HG02852 (cell line): Measurements from ENCODE around the gene PPP2R2C.

Source experiments
- ATAC-seq: cut with Tn5 transposase; IDR thresholded peaks from one replicate; pipeline ENCODE4 v1.9.1; 2021; ENCODE audit warnings: mild to moderate bottlenecking, moderate library complexity; ENCODE audit not compliant: unreplicated experiment

Gene PPP2R2C

GRCh38 chr4:6469898-6470501 is 2.4 kb downstream of the PPP2R2C start:
- no peak for ATAC-seq

GRCh38 chr4:6469144-6469543 is 3.3 kb downstream of the PPP2R2C start:
- ATAC-seq, result no peak

- no peak for ATAC-seq
These were observed 4.0 kb downstream of the PPP2R2C start for GRCh38 chr4:6468376-6468775.

- no peak for ATAC-seq
These were observed 4.8 kb downstream of the PPP2R2C start for GRCh38 chr4:6467600-6467999.

- no peak for ATAC-seq
These were observed 5.5 kb downstream of the PPP2R2C start for GRCh38 chr4:6466756-6467381.

GRCh38 chr4:6465955-6466354 is 6.5 kb downstream of the PPP2R2C start:
- no peak for ATAC-seq

- no peak for ATAC-seq
These were observed 7.4 kb downstream of the PPP2R2C start for GRCh38 chr4:6464842-6465588.

- ATAC-seq, result no peak
These were observed 8.8 kb downstream of the PPP2R2C start for GRCh38 chr4:6463311-6464289.

- ATAC-seq, result no peak
These were observed 10.9 kb downstream of the PPP2R2C start for GRCh38 chr4:6461301-6462165.

- no peak for ATAC-seq
These were observed 11.5 kb downstream of the PPP2R2C start for GRCh38 chr4:6460876-6461275.

- no peak for ATAC-seq
These were observed 13.9 kb downstream of the PPP2R2C start for GRCh38 chr4:6458528-6458927.

GRCh38 chr4:6456450-6456849 is 16.0 kb downstream of the PPP2R2C start:
- no peak for ATAC-seq

- no peak for ATAC-seq
These were observed 18.1 kb downstream of the PPP2R2C start for GRCh38 chr4:6454112-6454910.

GRCh38 chr4:6453688-6453990 is 18.8 kb downstream of the PPP2R2C start:
- no peak for ATAC-seq

GRCh38 chr4:6452897-6453687 is 19.3 kb downstream of the PPP2R2C start:
- ATAC-seq, result no peak

GRCh38 chr4:6452116-6452896 is 20.1 kb downstream of the PPP2R2C start:
- no peak for ATAC-seq

- ATAC-seq, result no peak
These were observed 21.1 kb downstream of the PPP2R2C start for GRCh38 chr4:6451309-6451708.

GRCh38 chr4:6450709-6451108 is 21.7 kb downstream of the PPP2R2C start:
- ATAC-seq, result no peak
